ENCODE data around the gene CADPS2.

Gene CADPS2

GRCh38 chr7:122383934-122384333 is 502.3 kb downstream of the CADPS2 start:
- no peak overlapping the region for H3K27ac ChIP-seq
- no peak for TF ChIP-seq CTCF (conservative IDR thresholded peaks at IDR 0.05)

GRCh38 chr7:122380992-122381391 is 505.3 kb downstream of the CADPS2 start:
- H3K27ac ChIP-seq: no peak overlapping the region
- no peak for TF ChIP-seq CTCF (conservative IDR thresholded peaks at IDR 0.05)

- H3K27ac ChIP-seq: no peak overlapping the region
- TF ChIP-seq CTCF (conservative IDR thresholded peaks at IDR 0.05): no peak
Observed at GRCh38 chr7:122379491-122379890, 506.8 kb downstream of the CADPS2 start.

- TF ChIP-seq CTCF (conservative IDR thresholded peaks at IDR 0.05): no peak
Observed at GRCh38 chr7:122369756-122370155, 516.5 kb downstream of the CADPS2 start.

GRCh38 chr7:122364761-122365280 is 521.4 kb downstream of the CADPS2 start:
- H3K27ac ChIP-seq: no peak overlapping the region
- no peak for TF ChIP-seq CTCF (conservative IDR thresholded peaks at IDR 0.05)

More at GRCh38 chr7:122369756-122370155, 516.5 kb downstream of the CADPS2 start:
- H3K27ac ChIP-seq: no peak overlapping the region

- TF ChIP-seq CTCF (conservative IDR thresholded peaks at IDR 0.05): no peak
- H3K27ac ChIP-seq: no peak overlapping the region
Observed at GRCh38 chr7:122363144-122363543, 523.1 kb downstream of the CADPS2 start.

- TF ChIP-seq CTCF (conservative IDR thresholded peaks at IDR 0.05): no peak
Observed at GRCh38 chr7:122362473-122362872, 523.8 kb downstream of the CADPS2 start.

More at GRCh38 chr7:122362473-122362872, 523.8 kb downstream of the CADPS2 start:
- no peak overlapping the region for H3K27ac ChIP-seq
